ENCODE measurements around the gene ZBTB26. TPM values are rescaled to one million over a fixed set of nuclear protein-coding genes. Genes with fewer than 3 reads are reported as not detected.

ZBTB26 gene
- total and polyA plus RNA-seq, 10 of the 15 experiments (the other 5 are each of a cell fraction or from before 2014, with no cell fraction given): 1.8 to 19.5 (median 4.5) TPM

GRCh38 chr9:122940749-122941581 lies 9.7 kb upstream of the ZBTB26 start, which contains the start of gene RABGAP1:
Gene RABGAP1, plus strand, starts transcription at chr9:122941020. Its CDS starts 16,040 bp downstream, at chr9:122957060.
- POLR2A ChIA-PET: interaction anchor here (0.6 to 4.2 kb wide), 13 partner anchors 9 to 1740 kb away, joined by 3 to 53 read pairs (median 5); partner anchors contain the start of genes RC3H2, ZBTB26 and ZBTB6
- DNase-seq (ENCODE audit: low read depth, low spot score): peak; percentile 94
- FAIRE-seq: peak; percentile 95
- peak within 1 kb of the TSS; percentile 99 for H3K4me2 ChIP-seq (ENCODE audit: control insufficient read depth, insufficient read depth)
- peak within 1 kb of the TSS; percentile 96 for H3K4me3 ChIP-seq
- WGBS (ENCODE audit: insufficient coverage, insufficient replicate concordance, low lambda C conversion rate, missing lambda C conversion rate): under 1% methylated on average over 41 of the region's 54 CpGs
- in situ Hi-C loops (cut with MboI): no loop called here
- no TSS peak for BruUV-seq (replicated peaks)
- H3K27ac ChIP-seq (ENCODE audit: control insufficient read depth, insufficient read depth): peak within 1 kb of the TSS; percentile 76
- RAD21 ChIA-PET (ENCODE audit: unreplicated experiment): interaction anchor here (0.6 to 4.3 kb wide), 10 partner anchors 10 to 400 kb away, joined by 3 to 34 read pairs (median 4); partner anchors contain the start of genes RC3H2, ZBTB26 and ZBTB6
- H3K36me3 ChIP-seq (ENCODE audit: control insufficient read depth in 2 of 2, insufficient read depth in 2 of 2, low read length in 1 of 2): peaks cover 0 to 19% of the 10 kb centered on the region in 2 experiments; a peak in 1 of 4 replicates
- H3K4me1 ChIP-seq (ENCODE audit: control insufficient read depth, insufficient read depth, low read length): peaks cover 12% of the 10 kb centered on the region; the same call in 1 of the 2 replicates
- peaks cover 49% of the 10 kb centered on the region for H3K79me2 ChIP-seq (ENCODE audit: control insufficient read depth, insufficient read depth, low read length)
- peak within 1 kb of the TSS; percentile 95 for H2AFZ ChIP-seq (ENCODE audit: control insufficient read depth, low read depth, low read length)
- CTCF ChIA-PET: interaction anchor here (0.7 to 1.9 kb wide), 11 partner anchors 9 to 478 kb away, joined by 3 to 8 read pairs (median 3); partner anchors contain the start of genes ZBTB26 and ZBTB6
- intact Hi-C loops (cut with micrococcal nuclease; ENCODE audit: unreplicated experiment): loop anchor here (1.0 to 2.0 kb wide), 2 partner anchors 10 to 36 kb away; partner anchors contain the start of genes RC3H2 and ZBTB26
- H3K27me3 ChIP-seq (replicated peaks in 1 of 2; ENCODE audit: control insufficient read depth in 2 of 2, insufficient read depth in 2 of 2, low read length in 1 of 2): no peaks in the 10 kb centered on the region
- peak; percentile 97 for ATAC-seq
- SMC1A ChIA-PET (ENCODE audit: uncharacterized antibody, unreplicated experiment): interaction anchor here (1.0 to 4.1 kb wide), 12 partner anchors 8 to 66 kb away, joined by 3 to 19 read pairs (median 6); partner anchors contain the start of genes ZBTB26 and ZBTB6
- no peaks in the 10 kb centered on the region for H3K9me3 ChIP-seq (replicated peaks; ENCODE audit: control insufficient read depth, insufficient read depth, low read length)
- peak within 1 kb of the TSS; percentile 68 for H3K9ac ChIP-seq (ENCODE audit: control insufficient read depth, insufficient read depth, low read length)
- H4K20me1 ChIP-seq (ENCODE audit: control insufficient read depth, insufficient read depth): no peaks in the 10 kb centered on the region
- TF ChIP-seq ZNF274 (IDR thresholded peaks at IDR 0.05; ENCODE audit: insufficient read depth, insufficient read length) (no peak), GABPA (IDR thresholded peaks at IDR 0.05; ENCODE audit: low read depth) (peak; percentile 81), TAF1 (IDR thresholded peaks at IDR 0.05; ENCODE audit: borderline replicate concordance, low read depth, low read length) (no peak; the same call in 1 of the 2 replicates), SUZ12 (IDR thresholded peaks at IDR 0.05; ENCODE audit: unreplicated experiment) (no peak), USF2 (IDR thresholded peaks at IDR 0.05; ENCODE audit: borderline replicate concordance, low read depth, low read length) (no peak), POLR2AphosphoS2 (IDR thresholded peaks at IDR 0.05; ENCODE audit: low read depth, low read length) (peak; percentile 90), ZBTB40 (IDR thresholded peaks at IDR 0.05; ENCODE audit: borderline replicate concordance) (peak; percentile 28; the same call in 1 of the 2 replicates), PKNOX1 (IDR thresholded peaks at IDR 0.05) (peak; percentile 50; the same call in 1 of the 2 replicates), MTA2 (IDR thresholded peaks at IDR 0.05; ENCODE audit: low read depth) (peak; percentile 29; the same call in 1 of the 2 replicates), SRF (IDR thresholded peaks at IDR 0.05; ENCODE audit: low read depth in 2 of 2, low read length in 2 of 2) (no peak), E2F4 (IDR thresholded peaks at IDR 0.05; ENCODE audit: low read depth, low read length) (no peak), CREB1 (IDR thresholded peaks at IDR 0.05; ENCODE audit: low read depth) (peak; percentile 80), NR2C1 (IDR thresholded peaks at IDR 0.05) (no peak)
